Dendritic cell treated with granulocyte-macrophage colony-stimulating factor and Interleukin-4, amounts not matched to agents 40 ng/mL and 50 ng/mL, for 4 days (primary cell): ENCODE results near the gene NAV2.

Source experiments
- H3K27ac Mint-ChIP-seq: one replicate; pipeline ENCODE4 v1.8.0; 2022; ENCODE audit warnings: mild to moderate bottlenecking, mixed read lengths
- H3K27me3 Mint-ChIP-seq: one replicate; pipeline ENCODE4 v1.8.0; 2022; ENCODE audit warnings: mild to moderate bottlenecking, mixed read lengths
- H3K36me3 Mint-ChIP-seq: one replicate; pipeline ENCODE4 v1.8.0; 2022; ENCODE audit warnings: low read depth, mixed read lengths
- H3K4me1 Mint-ChIP-seq: one replicate; pipeline ENCODE4 v1.8.0; 2022; ENCODE audit warnings: low read depth, mixed read lengths
- H3K4me3 Mint-ChIP-seq: one replicate; pipeline ENCODE4 v1.8.0; 2022; ENCODE audit warnings: mild to moderate bottlenecking, moderate library complexity, mixed read lengths
- H3K9me3 Mint-ChIP-seq: one replicate; pipeline ENCODE4 v1.8.0; 2022; ENCODE audit warnings: mixed read lengths
- intact Hi-C: fragments of 100-400 bp; cut with micrococcal nuclease; formaldehyde crosslinking; loops from one replicate; pipeline ENCODE4 v1.15.0; 2022

The NAV2 gene

GRCh38 chr11:20048246-20048645, 335.6 kb downstream of the NAV2 start:
- no peaks in the 10 kb centered on the region for H3K4me1 Mint-ChIP-seq
- no peaks in the 10 kb centered on the region for H3K9me3 Mint-ChIP-seq
- H3K27me3 Mint-ChIP-seq = no peaks in the 10 kb centered on the region
- H3K27ac Mint-ChIP-seq = no peak overlapping the region
- no peaks in the 10 kb centered on the region for H3K36me3 Mint-ChIP-seq
- intact Hi-C loops = no loop called here
- H3K4me3 Mint-ChIP-seq = no peak overlapping the region

- no peak overlapping the region for H3K27ac Mint-ChIP-seq
- H3K36me3 Mint-ChIP-seq = no peaks in the 10 kb centered on the region
- H3K9me3 Mint-ChIP-seq = no peaks in the 10 kb centered on the region
- no peaks in the 10 kb centered on the region for H3K27me3 Mint-ChIP-seq
- H3K4me3 Mint-ChIP-seq = no peak overlapping the region
- H3K4me1 Mint-ChIP-seq = no peaks in the 10 kb centered on the region
- intact Hi-C loops = no loop called here
Measured at GRCh38 chr11:20048707-20049106, 336.1 kb downstream of the NAV2 start.

GRCh38 chr11:20049231-20049630, 336.6 kb downstream of the NAV2 start:
- no peak overlapping the region for H3K27ac Mint-ChIP-seq
- no peak overlapping the region for H3K4me3 Mint-ChIP-seq
- no peaks in the 10 kb centered on the region for H3K9me3 Mint-ChIP-seq
- H3K4me1 Mint-ChIP-seq = no peaks in the 10 kb centered on the region
- H3K27me3 Mint-ChIP-seq = no peaks in the 10 kb centered on the region
- H3K36me3 Mint-ChIP-seq = no peaks in the 10 kb centered on the region
- intact Hi-C loops = no loop called here

- Mint-ChIP-seq H3K9me3 (no peaks in the 10 kb centered on the region), H3K27ac (no peak overlapping the region)
Measured at GRCh38 chr11:20050048-20050447, 337.4 kb downstream of the NAV2 start.

GRCh38 chr11:20050551-20051333, 338.1 kb downstream of the NAV2 start:
- intact Hi-C loops = no loop called here
- no peaks in the 10 kb centered on the region for H3K4me1 Mint-ChIP-seq
- no peaks in the 10 kb centered on the region for H3K36me3 Mint-ChIP-seq
- H3K4me3 Mint-ChIP-seq = no peak overlapping the region
- no peak overlapping the region for H3K27ac Mint-ChIP-seq
- H3K9me3 Mint-ChIP-seq = no peaks in the 10 kb centered on the region
- no peaks in the 10 kb centered on the region for H3K27me3 Mint-ChIP-seq

More at GRCh38 chr11:20050048-20050447, 337.4 kb downstream of the NAV2 start:
- Mint-ChIP-seq H3K4me3 (no peak overlapping the region), H3K36me3 (no peaks in the 10 kb centered on the region), H3K27me3 (no peaks in the 10 kb centered on the region), H3K4me1 (no peaks in the 10 kb centered on the region)
- intact Hi-C loops = no loop called here

GRCh38 chr11:20051469-20052399, 339.1 kb downstream of the NAV2 start:
- H3K36me3 Mint-ChIP-seq = no peaks in the 10 kb centered on the region
- intact Hi-C loops = no loop called here
- H3K27ac Mint-ChIP-seq = no peak overlapping the region
- H3K9me3 Mint-ChIP-seq = no peaks in the 10 kb centered on the region
- no peak overlapping the region for H3K4me3 Mint-ChIP-seq
- H3K4me1 Mint-ChIP-seq = no peaks in the 10 kb centered on the region
- H3K27me3 Mint-ChIP-seq = no peaks in the 10 kb centered on the region

- H3K9me3 Mint-ChIP-seq = no peaks in the 10 kb centered on the region
- no peaks in the 10 kb centered on the region for H3K27me3 Mint-ChIP-seq
- H3K36me3 Mint-ChIP-seq = no peaks in the 10 kb centered on the region
- H3K4me3 Mint-ChIP-seq = no peak overlapping the region
- no peak overlapping the region for H3K27ac Mint-ChIP-seq
- H3K4me1 Mint-ChIP-seq = no peaks in the 10 kb centered on the region
- intact Hi-C loops = no loop called here
Measured at GRCh38 chr11:20053572-20053971, 340.9 kb downstream of the NAV2 start.

- Mint-ChIP-seq H3K9me3 (no peaks in the 10 kb centered on the region), H3K27me3 (no peaks in the 10 kb centered on the region), H3K4me1 (no peaks in the 10 kb centered on the region), H3K4me3 (no peak overlapping the region), H3K27ac (no peak overlapping the region), H3K36me3 (no peaks in the 10 kb centered on the region)
- intact Hi-C loops = no loop called here
Measured at GRCh38 chr11:20054584-20054983, 341.9 kb downstream of the NAV2 start.

- Mint-ChIP-seq H3K27ac (no peak overlapping the region), H3K9me3 (no peaks in the 10 kb centered on the region), H3K4me3 (no peak overlapping the region), H3K27me3 (no peaks in the 10 kb centered on the region), H3K4me1 (no peaks in the 10 kb centered on the region), H3K36me3 (no peaks in the 10 kb centered on the region)
- intact Hi-C loops = no loop called here
Measured at GRCh38 chr11:20055312-20055711, 342.7 kb downstream of the NAV2 start.

GRCh38 chr11:20056109-20056949, 343.7 kb downstream of the NAV2 start:
- no peak overlapping the region for H3K27ac Mint-ChIP-seq
- no peaks in the 10 kb centered on the region for H3K27me3 Mint-ChIP-seq
- intact Hi-C loops = no loop called here
- no peaks in the 10 kb centered on the region for H3K4me1 Mint-ChIP-seq
- no peaks in the 10 kb centered on the region for H3K9me3 Mint-ChIP-seq
- H3K36me3 Mint-ChIP-seq = no peaks in the 10 kb centered on the region
- no peak overlapping the region for H3K4me3 Mint-ChIP-seq

GRCh38 chr11:20056950-20057943, 344.6 kb downstream of the NAV2 start:
- Mint-ChIP-seq H3K9me3 (no peaks in the 10 kb centered on the region), H3K4me3 (no peak overlapping the region), H3K27ac (no peak overlapping the region), H3K36me3 (no peaks in the 10 kb centered on the region), H3K27me3 (no peaks in the 10 kb centered on the region), H3K4me1 (no peaks in the 10 kb centered on the region)
- intact Hi-C loops = no loop called here

- H3K36me3 Mint-ChIP-seq = no peaks in the 10 kb centered on the region
- intact Hi-C loops = no loop called here
- H3K27me3 Mint-ChIP-seq = no peaks in the 10 kb centered on the region
- no peak overlapping the region for H3K27ac Mint-ChIP-seq
- H3K9me3 Mint-ChIP-seq = no peaks in the 10 kb centered on the region
- no peaks in the 10 kb centered on the region for H3K4me1 Mint-ChIP-seq
- H3K4me3 Mint-ChIP-seq = no peak overlapping the region
Measured at GRCh38 chr11:20058749-20059458, 346.3 kb downstream of the NAV2 start.
